ENCODE measurements around the gene NUTM2D.
"Not testable (repeated sequence)": the region's sequence is repeated elsewhere in the genome, so short reads cannot be mapped to it uniquely, and the experiment has no call there.

Gene NUTM2D

GRCh38 chr10:87357444-87357843 is at the start of gene NUTM2D:
TSS of gene NUTM2D (plus strand) at chr10:87357744. CDS start at chr10:87358266, 522 bp downstream.
- DNase-seq (ENCODE audit: low read depth) = not testable (repeated sequence)

DNA sequence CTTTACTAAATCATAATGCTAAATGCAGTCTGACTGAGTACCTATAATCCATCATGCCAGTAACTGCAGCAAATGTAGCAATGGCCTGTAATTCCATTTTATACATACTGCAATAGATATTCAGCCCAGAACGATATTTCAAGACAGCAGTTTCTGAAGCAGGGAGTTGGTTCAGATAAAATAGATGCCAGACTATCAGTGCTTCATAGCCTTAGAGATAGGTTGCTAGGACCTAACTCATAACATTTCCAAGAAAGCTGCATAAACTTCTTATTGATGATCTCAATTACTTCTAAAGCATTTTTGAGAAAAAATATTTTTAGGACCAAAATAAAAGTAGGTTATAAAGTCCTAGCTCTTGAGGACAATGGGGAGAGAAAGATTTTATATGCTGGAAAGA is 48.8 kb upstream of the NUTM2D start:
- not testable (repeated sequence) for DNase-seq (ENCODE audit: low read depth)

GRCh38 chr10:87309657-87310056 is 47.9 kb upstream of the NUTM2D start:
- DNase-seq (ENCODE audit: low read depth) = not testable (repeated sequence)

DNA sequence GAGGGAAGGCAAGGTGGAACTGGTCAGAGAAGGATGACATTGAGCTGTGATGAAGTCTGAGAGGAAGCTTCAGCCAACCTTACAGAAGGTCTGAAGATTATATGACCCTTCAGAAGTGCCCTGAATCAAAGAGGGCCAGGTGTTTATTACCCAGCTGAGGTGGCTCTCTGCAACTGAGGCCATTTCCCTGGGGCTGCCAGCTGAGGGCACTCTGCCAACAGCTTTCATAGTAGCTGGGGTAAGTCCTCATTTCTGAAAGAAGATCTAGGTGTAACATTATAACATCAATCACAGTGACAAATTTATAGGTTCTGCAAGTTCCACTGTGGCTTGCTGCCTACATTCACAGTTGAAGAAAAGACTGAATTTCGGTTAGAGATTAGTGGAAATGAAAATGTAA is 46.0 kb upstream of the NUTM2D start:
- DNase-seq (ENCODE audit: low read depth) = not testable (repeated sequence)

GRCh38 chr10:87313649-87314359 is 43.7 kb upstream of the NUTM2D start:
- not testable (repeated sequence) for DNase-seq (ENCODE audit: low read depth)

DNA sequence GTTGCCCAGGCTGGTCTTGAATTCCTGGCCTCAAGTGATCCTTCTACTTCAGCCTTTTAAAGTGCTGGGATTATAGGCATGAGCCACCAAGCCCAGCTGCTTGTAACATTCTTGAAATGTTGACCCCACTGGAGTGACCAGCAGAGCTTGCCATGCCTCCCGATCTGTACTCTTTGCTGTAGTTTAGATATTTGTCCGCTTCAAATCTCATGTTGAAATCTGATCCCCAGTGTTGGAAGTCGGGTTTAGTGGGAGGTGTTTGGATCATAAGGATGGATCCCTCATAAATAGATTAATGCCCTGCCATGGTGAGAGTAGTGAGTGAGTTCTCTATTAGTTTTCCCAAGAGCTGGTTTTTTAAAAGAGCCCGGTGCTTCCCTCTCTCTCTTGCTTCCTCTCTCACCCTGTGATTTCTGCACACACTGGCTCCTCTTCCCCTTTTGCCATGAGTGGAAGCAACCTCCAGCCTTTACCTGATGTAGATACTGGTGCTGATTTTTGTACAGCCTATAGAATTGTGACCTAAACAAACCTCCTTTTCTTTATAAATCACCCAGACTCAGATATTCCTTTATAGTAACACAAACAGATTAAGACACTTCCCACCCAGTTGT is 43.1 kb upstream of the NUTM2D start:
- DNase-seq (ENCODE audit: low read depth) = not testable (repeated sequence)

DNA sequence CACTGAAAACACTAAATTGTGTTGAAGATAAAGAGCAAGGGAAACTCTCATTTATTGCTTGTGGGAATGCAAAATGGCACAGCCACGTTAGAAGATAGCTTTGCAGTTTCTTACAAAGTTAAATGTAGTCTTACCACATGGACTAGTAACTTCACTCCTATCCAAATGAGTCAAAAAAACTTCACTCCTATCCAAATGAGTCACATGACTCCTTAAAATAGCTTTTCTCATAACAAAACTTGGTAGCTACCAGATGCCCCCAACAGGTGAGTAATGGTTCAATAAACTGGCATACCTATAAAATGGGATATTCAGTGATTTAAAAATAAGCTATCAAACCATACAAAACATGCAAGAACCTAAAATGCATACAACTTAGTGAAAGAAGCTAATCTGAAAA is 36.0 kb upstream of the NUTM2D start:
- DNase-seq (ENCODE audit: low read depth) = not testable (repeated sequence)

DNA sequence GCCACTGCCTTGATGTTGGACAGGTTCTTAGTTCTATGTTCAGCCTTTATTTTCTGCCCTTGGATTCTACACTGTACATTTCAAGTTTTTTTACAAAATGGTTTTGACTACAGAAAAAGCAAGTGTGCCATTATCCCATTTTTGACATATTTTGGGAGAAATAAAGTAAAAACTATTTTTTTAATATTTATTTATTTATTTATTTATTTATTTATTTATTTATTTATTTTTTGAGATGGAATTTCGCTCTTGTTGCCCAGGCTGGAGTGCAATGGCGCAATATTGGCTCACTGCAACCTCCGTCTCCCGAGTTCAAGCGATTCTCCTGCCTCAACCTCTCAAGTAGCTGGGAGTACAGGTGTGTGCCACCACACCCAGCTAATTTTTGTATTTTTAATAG is 33.0 kb upstream of the NUTM2D start:
- DNase-seq (ENCODE audit: low read depth) = not testable (repeated sequence)

- not testable (repeated sequence) for DNase-seq (ENCODE audit: low read depth)
Measured at GRCh38 chr10:87327958-87328357, 29.6 kb upstream of the NUTM2D start.

DNA sequence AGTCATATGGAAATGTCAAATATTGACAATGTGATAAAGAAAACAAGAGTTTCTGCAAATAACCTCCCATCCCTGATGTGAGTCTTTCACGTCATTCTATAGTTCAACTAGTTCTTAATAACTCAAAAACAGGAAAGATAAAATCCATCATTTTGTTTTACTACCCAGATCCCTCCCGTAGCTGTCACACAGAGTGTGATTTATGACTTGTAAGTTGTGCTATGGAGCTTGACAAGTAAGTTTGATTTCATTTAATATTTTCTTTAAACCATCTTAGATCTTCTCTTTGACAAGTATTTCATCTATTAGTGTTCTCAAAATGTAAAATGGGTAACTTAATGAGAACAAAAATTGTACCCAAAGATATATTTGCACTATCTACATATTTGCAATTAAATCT is 28.4 kb upstream of the NUTM2D start:
- DNase-seq (ENCODE audit: low read depth) = not testable (repeated sequence)

- not testable (repeated sequence) for DNase-seq (ENCODE audit: low read depth)
Measured at GRCh38 chr10:87332687-87333086, 24.9 kb upstream of the NUTM2D start.

GRCh38 chr10:87340411-87340810 is 17.1 kb upstream of the NUTM2D start:
- not testable (repeated sequence) for DNase-seq (ENCODE audit: low read depth)

GRCh38 chr10:87341546-87342142 is 15.9 kb upstream of the NUTM2D start:
- not testable (repeated sequence) for DNase-seq (ENCODE audit: low read depth)

DNA sequence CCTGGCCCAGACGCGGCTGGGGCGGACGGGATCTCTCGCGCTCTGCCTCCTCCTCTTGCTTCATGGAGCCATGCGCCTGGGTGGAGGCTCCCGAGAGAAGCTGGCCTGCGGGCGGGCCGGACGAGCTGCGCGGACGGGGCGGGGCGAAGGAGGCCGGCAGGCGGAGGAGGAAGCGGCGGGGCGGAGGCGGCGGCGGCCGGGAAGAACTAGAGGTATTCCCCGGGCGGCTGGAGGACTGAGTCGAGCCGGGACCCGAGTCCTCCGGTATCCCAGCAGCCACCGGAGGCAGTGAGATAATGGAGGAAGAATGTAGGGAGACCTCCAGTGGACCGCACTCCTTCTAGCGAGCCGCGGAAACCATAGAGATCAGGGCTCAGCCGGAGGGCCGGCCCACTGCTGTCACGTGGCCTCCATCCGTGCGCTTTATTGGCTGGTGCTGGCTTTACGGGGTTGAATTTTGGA is 15.3 kb upstream of the NUTM2D start:
- DNase-seq (ENCODE audit: low read depth) = peak; percentile 63

GRCh38 chr10:87342711-87343258 is 14.8 kb upstream of the NUTM2D start:
- DNase-seq (ENCODE audit: low read depth) = peak; percentile 75

DNA sequence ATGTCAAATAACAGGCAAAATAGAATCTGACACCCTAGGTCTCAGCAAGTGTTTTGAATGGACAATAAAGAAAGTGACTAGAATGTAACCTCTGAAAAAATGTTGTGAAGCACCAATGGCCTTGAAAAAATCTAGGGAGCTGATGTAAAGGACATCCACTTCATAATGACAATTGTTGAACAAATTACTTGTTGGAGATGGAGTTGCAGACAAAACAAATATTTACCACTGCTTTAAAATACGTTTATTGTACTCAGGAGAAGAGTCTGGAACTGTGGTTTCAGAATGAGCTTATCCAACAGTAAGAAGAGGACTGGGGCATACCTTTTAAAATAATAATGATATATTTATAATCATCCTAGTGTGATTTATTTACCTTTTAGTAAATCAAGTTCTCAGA is 11.8 kb upstream of the NUTM2D start:
- DNase-seq (ENCODE audit: low read depth) = not testable (repeated sequence)

DNA sequence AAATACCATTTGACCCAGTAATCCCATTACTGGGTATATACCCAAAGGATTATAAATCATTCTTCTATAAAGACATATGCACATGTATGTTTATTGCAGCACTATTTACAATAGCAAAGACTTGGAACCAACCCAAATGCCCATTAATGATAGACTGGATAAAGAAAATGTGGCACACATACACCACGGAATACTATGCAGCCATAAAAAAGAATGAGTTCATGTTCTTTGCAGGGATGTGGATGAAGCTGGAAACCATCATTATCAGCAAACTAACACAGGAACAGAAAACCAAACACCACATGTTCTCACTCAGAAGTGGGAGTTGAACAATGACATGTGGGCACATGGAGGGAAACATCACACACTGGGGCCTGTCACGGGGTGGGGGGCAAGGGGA is 7.4 kb upstream of the NUTM2D start:
- DNase-seq (ENCODE audit: low read depth) = not testable (repeated sequence)

DNA sequence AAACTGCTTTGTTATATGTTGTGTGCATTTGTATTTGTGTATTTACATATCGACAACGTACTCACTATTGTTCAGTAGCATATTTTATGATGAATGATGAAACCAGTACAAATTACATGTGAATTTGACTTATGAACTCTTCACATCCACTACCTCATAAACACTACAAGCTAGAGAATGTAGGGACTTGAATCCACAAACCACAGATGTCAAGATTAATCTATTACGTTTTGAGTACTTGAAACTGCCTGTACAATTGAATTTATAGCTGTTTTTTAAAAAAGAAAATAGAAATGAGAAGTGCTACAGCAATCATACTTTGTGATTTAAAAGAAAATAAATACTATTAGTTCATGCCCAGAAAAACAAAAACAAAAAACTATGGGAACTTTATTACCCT is 4.7 kb upstream of the NUTM2D start:
- not testable (repeated sequence) for DNase-seq (ENCODE audit: low read depth)

DNA sequence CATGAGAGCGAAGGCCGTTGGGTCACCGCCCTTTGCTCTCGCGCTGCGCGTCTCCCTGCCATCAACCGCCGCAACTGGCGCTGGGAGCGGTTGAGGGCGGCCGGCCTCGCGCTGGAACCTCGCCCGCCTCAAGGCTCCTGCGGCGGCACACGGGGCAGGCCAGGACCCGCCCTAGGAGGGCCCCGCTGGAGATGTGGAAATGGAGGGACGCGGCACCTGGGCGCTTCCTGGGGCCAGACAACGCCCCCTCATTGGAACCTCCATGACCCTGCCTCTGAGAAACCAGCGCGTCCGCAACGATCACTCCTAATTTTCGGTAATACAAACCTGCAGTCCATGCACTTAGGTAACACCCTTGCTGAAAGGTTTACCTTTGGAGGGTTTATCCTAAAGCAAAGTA is 2.4 kb upstream of the NUTM2D start:
- not testable (repeated sequence) for DNase-seq (ENCODE audit: low read depth)

DNA sequence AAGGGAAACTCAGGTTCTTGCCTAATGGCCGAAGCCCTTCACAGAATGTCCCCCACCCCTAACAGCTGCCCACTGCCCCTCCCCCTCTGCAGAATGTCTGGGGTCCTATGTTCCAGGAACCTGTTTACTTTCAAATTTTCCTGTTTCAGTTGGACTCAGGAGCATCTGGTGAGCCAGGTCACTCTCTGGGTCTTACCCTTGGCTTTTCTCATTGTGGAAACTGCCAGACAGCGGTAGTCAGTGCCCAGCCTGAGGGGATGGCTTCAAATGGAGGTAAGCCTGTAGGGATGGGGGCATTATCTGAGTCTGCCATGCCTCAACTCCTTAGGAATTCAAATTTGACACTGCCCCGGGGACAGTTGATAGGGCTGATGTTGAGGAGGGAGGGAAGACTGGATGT is 615 bp downstream of the NUTM2D start:
- DNase-seq (ENCODE audit: low read depth) = not testable (repeated sequence)

DNA sequence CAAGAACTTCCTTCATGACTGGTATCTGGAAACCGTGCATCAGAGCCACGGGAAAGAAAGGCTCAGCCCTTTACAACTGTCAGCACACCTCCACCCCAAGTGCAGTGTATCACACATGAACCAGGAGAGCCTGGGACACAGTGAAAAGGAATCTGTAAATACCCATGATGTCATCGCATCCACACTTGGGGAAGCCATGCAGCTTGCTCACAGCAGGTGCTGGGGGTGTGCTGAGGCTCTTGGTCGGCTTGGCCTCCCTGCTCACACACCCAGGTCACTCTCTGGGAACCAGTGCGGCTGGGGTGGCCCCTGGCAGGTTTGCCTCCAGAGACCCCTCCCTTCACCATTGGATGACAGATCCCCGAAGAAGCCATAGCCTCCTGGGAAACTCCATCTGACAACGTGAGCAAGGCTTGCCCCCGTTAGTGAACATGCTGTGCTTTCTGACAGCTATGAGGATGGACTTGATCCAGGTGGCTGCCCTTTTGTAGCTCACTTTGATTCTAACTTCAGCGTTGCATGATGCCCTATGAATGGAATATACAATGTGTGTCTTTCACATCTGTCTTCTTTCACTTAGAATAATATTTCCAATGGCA is 12.1 kb downstream of the NUTM2D start:
- not testable (repeated sequence) for DNase-seq (ENCODE audit: low read depth)

- not testable (repeated sequence) for DNase-seq (ENCODE audit: low read depth)
Measured at GRCh38 chr10:87374091-87374490, 16.5 kb downstream of the NUTM2D start.

Measured in activated T-cell treated with anti-CD3 and anti-CD28 coated beads for 1 hour (primary cell).